Spinal cord (tissue), 10 donors: ENCODE measurements around the gene DBNDD2. TPM values are rescaled to one million over a fixed set of nuclear protein-coding genes. Genes with fewer than 3 reads are reported as not detected.

ENCODE experiments used
- DNase-seq, 6 donors: peaks; one replicate each; pipeline versions ENCODE4 v3.0.0 to v3.0.0-alpha.2; 2013 to 2015; ENCODE audit warnings: low spot score in 6 of 6, low read depth in 4 of 6
- H3K27ac ChIP-seq: one replicate; pipeline ENCODE4 v1.5.1; 2013; ENCODE audit warnings: low read depth, low read length, control low read depth
- H3K27me3 ChIP-seq: one replicate; pipeline ENCODE4 v1.6.1; 2013; ENCODE audit warnings: low read length; ENCODE audit not compliant: control insufficient read depth, insufficient read depth
- H3K36me3 ChIP-seq: one replicate; pipeline ENCODE4 v1.6.1; 2013; ENCODE audit warnings: low read length; ENCODE audit not compliant: control insufficient read depth, insufficient read depth
- H3K4me1 ChIP-seq: one replicate; pipeline ENCODE4 v1.6.1; 2013; ENCODE audit warnings: low read length; ENCODE audit not compliant: control insufficient read depth, insufficient read depth
- H3K4me3 ChIP-seq: one replicate; pipeline ENCODE4 v1.5.1; 2013; ENCODE audit warnings: low read depth, low read length, control low read depth
- H3K9me3 ChIP-seq: one replicate; pipeline ENCODE4 v1.6.1; 2013; ENCODE audit warnings: low read length; ENCODE audit not compliant: control insufficient read depth, insufficient read depth
- WGBS: methylation state at CpG from one replicate; pipeline ENCODE4 v1.1.5; 2013; ENCODE audit warnings: missing lambda C conversion rate; ENCODE audit not compliant: insufficient coverage; 5-methylcytosine and 5-hydroxymethylcytosine counted together
- polyA plus RNA-seq, 2 donors: library from polyadenylated mRNA; unstranded; fragments of 120-200 nt; gene quantifications; one replicate each; pipeline ENCODE4 v1.2.1, GENCODE V29; 2013; ENCODE audit not compliant: insufficient read length in 2 of 2
- total RNA-seq, 2 donors: library from RNA; depleted of rRNA in 1 of 2; stranded (reverse); fragments of 120-200 nt in 1 of 2; fragments of >200 nt in 1 of 2; gene quantifications; one replicate each; pipeline versions ENCODE4 v1.2.3 to v1.2.4, GENCODE V29; 2013 to 2014
- donor health status: healthy.

DBNDD2 gene
- total and polyA plus RNA-seq, 4 donors: 22.7 to 69.3 (median 50.1) TPM

DNA sequence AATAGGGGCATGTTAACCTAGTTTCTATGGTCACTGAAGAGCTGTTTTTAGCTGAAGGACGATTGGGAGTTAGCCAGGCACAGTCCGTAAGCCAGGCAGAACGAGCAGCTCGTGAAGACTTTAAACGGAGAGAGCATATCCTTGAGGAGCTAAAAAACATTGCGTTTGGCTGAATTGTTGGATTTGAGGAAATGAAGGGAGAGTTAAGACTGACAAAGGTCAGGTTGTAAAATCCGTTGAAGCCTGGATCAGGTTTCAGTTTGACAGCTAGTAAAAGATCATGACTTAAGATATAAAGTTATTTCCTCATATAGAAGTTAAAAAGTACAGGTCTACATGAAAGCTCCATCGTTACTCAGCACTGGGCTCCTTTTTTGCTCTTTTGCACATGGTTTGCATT, 2.8 kb downstream of the DBNDD2 start:
- Histone ChIP-seq H3K27ac (no peak overlapping the region), H3K27me3 (no peaks in the 10 kb centered on the region), H3K4me3 (no peak overlapping the region), H3K4me1 (peaks cover 22% of the 10 kb centered on the region), H3K9me3 (no peaks in the 10 kb centered on the region), H3K36me3 (peaks cover 23% of the 10 kb centered on the region)
- no peak for DNase-seq
- WGBS: 77% methylated on average over 6 of the region's 8 CpGs

DNA sequence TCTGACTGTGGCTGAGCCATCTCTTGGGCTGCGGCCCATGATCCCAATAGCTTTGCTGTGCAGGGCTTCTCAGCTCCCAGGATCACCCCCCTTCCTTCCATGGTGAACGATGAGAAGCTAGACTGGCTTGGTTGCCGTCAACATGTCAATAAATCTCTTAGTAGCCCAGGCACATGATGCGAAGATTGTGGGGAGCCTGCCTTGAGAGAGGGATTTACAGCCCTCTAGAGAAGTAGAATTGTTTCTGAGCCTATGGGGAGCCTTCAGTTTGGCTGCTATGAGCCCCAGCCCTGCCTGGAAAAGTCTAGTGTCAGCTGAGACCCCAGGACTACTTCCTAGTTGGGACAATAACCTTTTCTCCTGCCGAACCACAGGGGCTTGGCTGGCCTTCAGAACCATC, 4.6 kb downstream of the DBNDD2 start:
- Histone ChIP-seq H3K27me3 (no peaks in the 10 kb centered on the region), H3K27ac (no peak overlapping the region), H3K4me3 (no peak overlapping the region), H3K9me3 (no peaks in the 10 kb centered on the region), H3K36me3 (peaks cover 23% of the 10 kb centered on the region), H3K4me1 (peaks cover 17% of the 10 kb centered on the region)
- DNase-seq: peak in 1 of 6 donors; percentile 34
- WGBS: 59% methylated on average over 3 of the region's 5 CpGs

DNA sequence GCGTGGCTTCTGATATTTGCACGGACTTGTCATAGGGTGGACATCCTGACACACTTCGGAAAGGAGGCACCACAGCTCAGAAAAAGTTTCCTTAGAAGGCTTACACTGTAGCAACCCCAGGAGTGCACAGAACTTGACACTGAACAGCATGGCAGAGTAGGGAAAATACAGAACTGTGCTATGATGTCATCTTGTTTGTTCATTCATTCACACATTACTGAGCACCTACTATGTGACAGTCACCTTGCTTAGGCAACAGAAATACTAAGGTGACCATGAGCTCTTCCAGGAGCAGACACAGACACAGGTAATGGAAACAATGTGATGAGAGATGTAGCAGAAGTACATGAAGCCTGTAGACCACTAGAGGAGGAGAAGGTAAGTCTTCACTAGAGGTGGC, 5.4 kb downstream of the DBNDD2 start:
- Histone ChIP-seq H3K9me3 (no peaks in the 10 kb centered on the region), H3K4me3 (no peak overlapping the region), H3K4me1 (peaks cover 9% of the 10 kb centered on the region), H3K27ac (no peak overlapping the region), H3K36me3 (peaks cover 22% of the 10 kb centered on the region), H3K27me3 (no peaks in the 10 kb centered on the region)
- DNase-seq: no peak
- 86% methylated on average over 3 of the region's 3 CpGs for WGBS

DNA sequence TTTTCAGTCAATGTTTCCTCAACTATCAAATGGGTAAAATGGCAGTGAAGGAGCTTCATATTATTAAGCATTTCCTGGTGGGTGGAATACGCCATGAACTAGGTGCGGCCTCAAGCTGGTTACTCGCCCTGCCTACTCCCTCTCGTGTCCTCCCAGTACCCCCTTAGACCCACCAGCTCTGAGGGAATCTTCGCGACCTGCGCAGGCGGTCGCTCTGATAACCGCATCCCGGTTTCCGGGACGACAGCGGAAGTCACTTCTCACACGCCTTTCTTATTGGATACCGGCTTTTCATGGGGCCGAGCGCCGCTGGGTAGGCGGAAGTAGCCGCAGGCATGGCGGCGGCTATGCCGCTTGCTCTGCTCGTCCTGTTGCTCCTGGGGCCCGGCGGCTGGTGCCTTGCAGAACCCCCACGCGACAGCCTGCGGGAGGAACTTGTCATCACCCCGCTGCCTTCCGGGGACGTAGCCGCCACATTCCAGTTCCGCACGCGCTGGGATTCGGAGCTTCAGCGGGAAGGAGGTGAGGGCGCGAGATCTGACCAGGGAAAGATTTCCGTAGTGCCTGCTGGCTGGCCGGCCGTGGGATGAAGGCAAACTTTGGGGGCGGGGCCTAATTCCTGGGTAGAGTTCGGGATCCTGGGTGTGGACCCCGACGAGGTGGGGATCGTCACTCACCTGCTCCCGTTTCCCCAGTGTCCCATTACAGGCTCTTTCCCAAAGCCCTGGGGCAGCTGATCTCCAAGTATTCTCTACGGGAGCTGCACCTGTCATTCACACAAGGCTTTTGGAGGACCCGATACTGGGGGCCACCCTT, 7.9 kb downstream of the DBNDD2 start, which contains the start of gene PIGT:
TSS of gene PIGT (plus strand) at position 320 of the 816 bp plus-strand sequence. CDS start at position 336, 16 bp downstream.
- Histone ChIP-seq H3K4me1 (peaks cover 9% of the 10 kb centered on the region), H3K36me3 (peaks cover 34% of the 10 kb centered on the region), H3K4me3 (peak within 1 kb of the TSS; percentile 84), H3K27me3 (no peaks in the 10 kb centered on the region), H3K27ac (no peak within 1 kb of the TSS), H3K9me3 (no peaks in the 10 kb centered on the region)
- under 1% methylated on average over 52 of the region's 52 CpGs for WGBS
- peak in 5 of 6 donors; percentile 77 to 97 (median 85) for DNase-seq

DNA sequence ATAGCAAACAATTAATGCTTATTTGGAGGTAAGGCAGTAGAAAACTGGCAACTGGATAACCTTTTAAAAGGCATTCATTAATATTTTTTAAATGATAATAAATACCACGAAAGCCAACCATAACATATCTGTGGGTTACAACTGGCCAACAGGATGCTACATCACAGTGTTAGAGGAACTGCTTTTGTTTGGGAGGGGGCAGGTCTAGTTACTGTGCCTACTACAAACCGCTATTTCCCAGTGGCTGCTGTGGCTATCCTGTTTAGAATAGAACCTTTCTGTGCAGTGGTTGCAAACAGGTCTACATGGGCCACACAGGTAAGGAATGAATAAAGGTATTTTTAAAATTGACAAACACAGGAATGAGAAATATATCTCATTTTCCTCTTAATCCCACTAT, 8.8 kb downstream of the DBNDD2 start:
- H3K4me3 ChIP-seq: peak overlapping the region; percentile 84
- DNase-seq: no peak
- peaks cover 35% of the 10 kb centered on the region for H3K36me3 ChIP-seq
- peaks cover 9% of the 10 kb centered on the region for H3K4me1 ChIP-seq
- no peak overlapping the region for H3K27ac ChIP-seq
- no CpG with 5 or more reads among the region's 2 CpGs for WGBS
- no peaks in the 10 kb centered on the region for H3K27me3 ChIP-seq
- no peaks in the 10 kb centered on the region for H3K9me3 ChIP-seq

DNA sequence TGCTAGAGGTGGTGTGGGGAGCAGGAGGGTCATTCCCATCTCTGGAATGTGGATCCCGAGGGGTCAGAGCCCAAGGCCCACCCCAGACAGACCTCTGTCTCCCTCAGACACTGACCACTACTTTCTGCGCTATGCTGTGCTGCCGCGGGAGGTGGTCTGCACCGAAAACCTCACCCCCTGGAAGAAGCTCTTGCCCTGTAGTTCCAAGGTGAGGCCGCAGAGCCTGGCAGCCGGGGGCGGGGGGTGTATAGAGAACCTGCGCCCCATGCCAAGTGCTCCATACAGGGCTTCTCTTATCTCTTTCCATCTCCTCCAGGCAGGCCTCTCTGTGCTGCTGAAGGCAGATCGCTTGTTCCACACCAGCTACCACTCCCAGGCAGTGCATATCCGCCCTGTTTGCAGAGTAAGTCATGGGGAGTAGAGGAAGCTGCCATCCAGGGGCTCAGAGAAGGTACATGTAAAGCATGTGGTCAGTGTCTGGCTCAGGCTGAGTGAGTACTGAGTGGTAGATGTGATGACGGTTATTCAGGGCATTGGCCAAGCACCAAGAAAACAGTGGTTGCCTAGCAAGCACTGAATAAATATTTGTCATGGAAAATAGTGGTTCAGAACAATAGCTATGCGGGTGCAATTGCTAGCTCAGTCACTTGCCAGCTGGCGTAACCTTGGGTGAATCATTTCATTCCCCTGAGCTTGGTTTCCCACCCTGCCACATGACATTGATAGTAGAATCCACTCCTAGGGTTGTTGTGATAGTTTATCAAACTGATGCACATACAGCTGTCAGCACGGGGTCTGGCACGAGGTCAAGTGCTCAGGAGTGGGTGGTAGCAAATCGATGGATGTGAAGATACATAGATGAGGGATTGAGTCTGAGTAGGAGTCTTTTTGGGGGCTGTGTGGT, 11.4 kb downstream of the DBNDD2 start:
- 92% methylated on average over 13 of the region's 17 CpGs for WGBS
- Histone ChIP-seq H3K27ac (no peak overlapping the region), H3K4me1 (peaks cover 9% of the 10 kb centered on the region), H3K36me3 (peaks cover 51% of the 10 kb centered on the region), H3K4me3 (no peak overlapping the region), H3K27me3 (no peaks in the 10 kb centered on the region), H3K9me3 (no peaks in the 10 kb centered on the region)
- DNase-seq: peak in 1 of 6 donors; percentile 2

DNA sequence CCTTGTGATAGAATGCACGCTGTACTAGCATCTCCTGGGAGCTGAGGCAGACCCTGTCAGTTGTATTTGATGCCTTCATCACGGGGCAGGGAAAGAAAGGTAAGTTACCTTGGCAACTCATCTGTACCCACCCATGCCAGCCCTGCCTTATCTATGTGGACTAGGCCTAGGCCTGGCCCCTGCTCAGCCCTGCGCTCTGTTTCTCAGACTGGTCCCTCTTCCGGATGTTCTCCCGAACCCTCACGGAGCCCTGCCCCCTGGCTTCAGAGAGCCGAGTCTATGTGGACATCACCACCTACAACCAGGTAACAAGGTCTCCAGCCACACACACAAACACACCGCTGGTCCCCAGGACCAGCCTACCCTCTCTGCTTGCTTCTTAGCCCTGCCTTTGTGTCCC, 12.0 kb downstream of the DBNDD2 start:
- Histone ChIP-seq H3K9me3 (no peaks in the 10 kb centered on the region), H3K4me1 (peaks cover 9% of the 10 kb centered on the region), H3K4me3 (no peak overlapping the region), H3K36me3 (peaks cover 55% of the 10 kb centered on the region), H3K27me3 (no peaks in the 10 kb centered on the region), H3K27ac (no peak overlapping the region)
- DNase-seq: no peak
- 95% methylated on average over 8 of the region's 8 CpGs for WGBS

DNA sequence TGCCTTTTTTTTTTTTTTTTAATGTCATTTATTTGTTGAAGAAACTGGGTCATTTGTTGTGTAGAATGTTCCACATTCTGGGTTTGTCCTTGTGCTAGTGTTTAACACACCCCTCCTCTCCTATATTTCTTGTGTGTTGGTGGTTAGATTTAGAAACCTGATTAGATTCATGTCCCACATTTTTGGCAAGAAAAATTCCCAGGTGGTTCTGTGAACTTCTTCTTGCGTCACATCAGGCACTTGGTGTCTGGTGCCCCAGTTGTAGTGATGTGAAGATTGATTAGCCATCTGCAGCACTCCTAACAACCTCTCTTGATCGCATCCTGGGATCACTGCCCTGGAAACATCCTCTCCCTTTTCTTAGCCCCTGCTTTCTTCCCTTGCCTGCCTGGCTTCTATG, 15.6 kb downstream of the DBNDD2 start:
- 100% methylated on average over 1 of the region's 2 CpGs for WGBS
- H3K27ac ChIP-seq: no peak overlapping the region
- H3K4me1 ChIP-seq: no peaks in the 10 kb centered on the region
- DNase-seq: no peak
- peaks cover 62% of the 10 kb centered on the region for H3K36me3 ChIP-seq
- H3K4me3 ChIP-seq: no peak overlapping the region
- no peaks in the 10 kb centered on the region for H3K9me3 ChIP-seq
- H3K27me3 ChIP-seq: no peaks in the 10 kb centered on the region

DNA sequence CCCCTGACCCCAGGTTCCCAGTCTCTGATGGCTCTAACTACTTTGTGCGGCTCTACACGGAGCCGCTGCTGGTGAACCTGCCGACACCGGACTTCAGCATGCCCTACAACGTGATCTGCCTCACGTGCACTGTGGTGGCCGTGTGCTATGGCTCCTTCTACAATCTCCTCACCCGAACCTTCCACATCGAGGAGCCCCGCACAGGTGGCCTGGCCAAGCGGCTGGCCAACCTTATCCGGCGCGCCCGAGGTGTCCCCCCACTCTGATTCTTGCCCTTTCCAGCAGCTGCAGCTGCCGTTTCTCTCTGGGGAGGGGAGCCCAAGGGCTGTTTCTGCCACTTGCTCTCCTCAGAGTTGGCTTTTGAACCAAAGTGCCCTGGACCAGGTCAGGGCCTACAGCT, 17.5 kb downstream of the DBNDD2 start:
- WGBS: 97% methylated on average over 17 of the region's 17 CpGs
- H3K27ac ChIP-seq: no peak overlapping the region
- H3K9me3 ChIP-seq: no peaks in the 10 kb centered on the region
- H3K4me1 ChIP-seq: no peaks in the 10 kb centered on the region
- H3K4me3 ChIP-seq: no peak overlapping the region
- H3K27me3 ChIP-seq: no peaks in the 10 kb centered on the region
- DNase-seq: no peak
- H3K36me3 ChIP-seq: peaks cover 43% of the 10 kb centered on the region
